ENCODE results near the gene SGO2. TPM values are rescaled to one million over a fixed set of nuclear protein-coding genes. Genes with fewer than 3 reads are reported as not detected.
"Not testable (repeated sequence)": the region's sequence is repeated elsewhere in the genome, so short reads cannot be mapped to it uniquely, and the experiment has no call there.

The SGO2 gene
- total RNA-seq, 1 donor from 2014 or later = 27.2 TPM

GRCh38 chr2:200538139-200538538, 12.1 kb downstream of the SGO2 start:
- DNase-seq = no peak
- Mint-ChIP-seq H3K27ac (no peak overlapping the region), H3K27me3 (no peaks in the 10 kb centered on the region), H3K4me3 (no peak overlapping the region), H3K36me3 (ENCODE audit: low read depth) (peaks cover 42% of the 10 kb centered on the region), H3K9me3 (peaks cover 17% of the 10 kb centered on the region), H3K4me1 (peaks cover under 1% of the 10 kb centered on the region)
- intact Hi-C loops (cut with micrococcal nuclease) = no loop called here

- intact Hi-C loops (cut with micrococcal nuclease) = no loop called here
- no peak overlapping the region for H3K27ac Mint-ChIP-seq
Observed at GRCh38 chr2:200540793-200541192, 14.8 kb downstream of the SGO2 start.

GRCh38 chr2:200566596-200566995, 40.6 kb downstream of the SGO2 start:
- intact Hi-C loops (cut with micrococcal nuclease); H3K9me3 Mint-ChIP-seq; H3K27ac Mint-ChIP-seq; H3K27me3 Mint-ChIP-seq; H3K4me3 Mint-ChIP-seq; DNase-seq; H3K4me1 Mint-ChIP-seq: not testable (repeated sequence)
- peaks cover 37% of the 10 kb centered on the region for H3K36me3 Mint-ChIP-seq (ENCODE audit: low read depth)

More at GRCh38 chr2:200540793-200541192, 14.8 kb downstream of the SGO2 start:
- Mint-ChIP-seq H3K36me3 (ENCODE audit: low read depth) (peaks cover 62% of the 10 kb centered on the region), H3K4me1 (no peaks in the 10 kb centered on the region), H3K9me3 (peaks cover 24% of the 10 kb centered on the region), H3K27me3 (no peaks in the 10 kb centered on the region), H3K4me3 (no peak overlapping the region)
- no peak for DNase-seq

GRCh38 chr2:200567932-200568331, 41.9 kb downstream of the SGO2 start:
- no peaks in the 10 kb centered on the region for H3K27me3 Mint-ChIP-seq
- peaks cover 39% of the 10 kb centered on the region for H3K36me3 Mint-ChIP-seq (ENCODE audit: low read depth)
- H3K4me3 Mint-ChIP-seq = no peak overlapping the region
- H3K9me3 Mint-ChIP-seq = peaks cover 5% of the 10 kb centered on the region
- H3K4me1 Mint-ChIP-seq = peaks cover 6% of the 10 kb centered on the region
- DNase-seq = no peak
- H3K27ac Mint-ChIP-seq = no peak overlapping the region
- intact Hi-C loops (cut with micrococcal nuclease) = no loop called here

- Mint-ChIP-seq H3K9me3 (no peaks in the 10 kb centered on the region), H3K4me3 (no peak overlapping the region), H3K36me3 (ENCODE audit: low read depth) (peaks cover 48% of the 10 kb centered on the region), H3K27ac (no peak overlapping the region), H3K4me1 (peaks cover 16% of the 10 kb centered on the region), H3K27me3 (no peaks in the 10 kb centered on the region)
- intact Hi-C loops (cut with micrococcal nuclease) = loop anchor here (1.0 to 10.0 kb wide), 4 partner anchors 49 to 599 kb away; partner anchors contain the start of genes BZW1 and SGO2
- DNase-seq = no peak
Observed at GRCh38 chr2:200575957-200576356, 50.0 kb downstream of the SGO2 start.

- H3K9me3 Mint-ChIP-seq = no peaks in the 10 kb centered on the region
- H3K36me3 Mint-ChIP-seq (ENCODE audit: low read depth) = peaks cover 42% of the 10 kb centered on the region
- H3K4me1 Mint-ChIP-seq = peaks cover 16% of the 10 kb centered on the region
Observed at GRCh38 chr2:200577027-200577426, 51.0 kb downstream of the SGO2 start.

GRCh38 chr2:200578778-200579177, 52.8 kb downstream of the SGO2 start:
- Mint-ChIP-seq H3K27me3 (no peaks in the 10 kb centered on the region), H3K27ac (peak overlapping the region; percentile 3), H3K36me3 (ENCODE audit: low read depth) (peaks cover 38% of the 10 kb centered on the region), H3K4me3 (no peak overlapping the region), H3K4me1 (peaks cover 16% of the 10 kb centered on the region), H3K9me3 (no peaks in the 10 kb centered on the region)
- intact Hi-C loops (cut with micrococcal nuclease) = loop anchor here (1.0 to 10.0 kb wide), 4 partner anchors 51 to 596 kb away; partner anchors contain the start of genes BZW1 and SGO2
- DNase-seq = no peak

More at GRCh38 chr2:200577027-200577426, 51.0 kb downstream of the SGO2 start:
- Mint-ChIP-seq H3K27me3 (no peaks in the 10 kb centered on the region), H3K4me3 (no peak overlapping the region), H3K27ac (no peak overlapping the region)
- no peak for DNase-seq
- intact Hi-C loops (cut with micrococcal nuclease) = loop anchor here (5.0 to 10.0 kb wide), 3 partner anchors 50 to 598 kb away; partner anchors contain the start of genes BZW1 and SGO2

- peaks cover 11% of the 10 kb centered on the region for H3K27me3 Mint-ChIP-seq
- no peak overlapping the region for H3K27ac Mint-ChIP-seq
- peaks cover 6% of the 10 kb centered on the region for H3K4me1 Mint-ChIP-seq
- H3K4me3 Mint-ChIP-seq = no peak overlapping the region
- no peak for DNase-seq
- peaks cover 22% of the 10 kb centered on the region for H3K36me3 Mint-ChIP-seq (ENCODE audit: low read depth)
- H3K9me3 Mint-ChIP-seq = no peaks in the 10 kb centered on the region
- intact Hi-C loops (cut with micrococcal nuclease) = no loop called here
Observed at GRCh38 chr2:200584639-200585038, 58.6 kb downstream of the SGO2 start.

GRCh38 chr2:200585340-200585729, 59.3 kb downstream of the SGO2 start:
- Mint-ChIP-seq H3K36me3 (ENCODE audit: low read depth) (peaks cover 20% of the 10 kb centered on the region), H3K27ac (no peak overlapping the region), H3K4me1 (peaks cover 6% of the 10 kb centered on the region), H3K9me3 (no peaks in the 10 kb centered on the region), H3K4me3 (peak overlapping the region; percentile 80), H3K27me3 (peaks cover 11% of the 10 kb centered on the region)
- no peak for DNase-seq
- intact Hi-C loops (cut with micrococcal nuclease) = no loop called here

- peak; percentile 68 for DNase-seq
- Mint-ChIP-seq H3K4me3 (peak within 1 kb of the TSS; percentile 80), H3K27me3 (peaks cover 17% of the 10 kb centered on the region), H3K27ac (no peak within 1 kb of the TSS), H3K36me3 (ENCODE audit: low read depth) (peaks cover 18% of the 10 kb centered on the region), H3K9me3 (no peaks in the 10 kb centered on the region), H3K4me1 (peaks cover 6% of the 10 kb centered on the region)
- intact Hi-C loops (cut with micrococcal nuclease) = no loop called here
Observed at GRCh38 chr2:200585730-200586643, 60.0 kb downstream of the SGO2 start, which contains the start of gene AOX1. TSS of gene AOX1 (plus strand) at chr2:200586014. CDS start at chr2:200586109, 95 bp downstream.

- peaks cover 6% of the 10 kb centered on the region for H3K4me1 Mint-ChIP-seq
- no peak overlapping the region for H3K27ac Mint-ChIP-seq
- peaks cover 18% of the 10 kb centered on the region for H3K36me3 Mint-ChIP-seq (ENCODE audit: low read depth)
- peak overlapping the region; percentile 80 for H3K4me3 Mint-ChIP-seq
- no peak for DNase-seq
- H3K9me3 Mint-ChIP-seq = no peaks in the 10 kb centered on the region
- intact Hi-C loops (cut with micrococcal nuclease) = no loop called here
- peaks cover 20% of the 10 kb centered on the region for H3K27me3 Mint-ChIP-seq
Observed at GRCh38 chr2:200586644-200586975, 60.6 kb downstream of the SGO2 start.

GRCh38 chr2:200587007-200587616, 61.1 kb downstream of the SGO2 start:
- H3K36me3 Mint-ChIP-seq (ENCODE audit: low read depth) = peaks cover 16% of the 10 kb centered on the region
- no peak overlapping the region for H3K4me3 Mint-ChIP-seq
- no peak overlapping the region for H3K27ac Mint-ChIP-seq
- peaks cover 6% of the 10 kb centered on the region for H3K4me1 Mint-ChIP-seq
- no peaks in the 10 kb centered on the region for H3K9me3 Mint-ChIP-seq
- DNase-seq = no peak
- peaks cover 22% of the 10 kb centered on the region for H3K27me3 Mint-ChIP-seq
- intact Hi-C loops (cut with micrococcal nuclease) = no loop called here

GRCh38 chr2:200588076-200588678, 62.2 kb downstream of the SGO2 start:
- H3K27ac Mint-ChIP-seq = no peak overlapping the region
- peaks cover 29% of the 10 kb centered on the region for H3K27me3 Mint-ChIP-seq
- intact Hi-C loops (cut with micrococcal nuclease) = no loop called here
- H3K4me1 Mint-ChIP-seq = peaks cover 6% of the 10 kb centered on the region
- no peak for DNase-seq
- H3K9me3 Mint-ChIP-seq = no peaks in the 10 kb centered on the region
- H3K4me3 Mint-ChIP-seq = no peak overlapping the region
- H3K36me3 Mint-ChIP-seq (ENCODE audit: low read depth) = peaks cover 14% of the 10 kb centered on the region

GRCh38 chr2:200590090-200590489, 64.1 kb downstream of the SGO2 start:
- Mint-ChIP-seq H3K27me3 (peaks cover 36% of the 10 kb centered on the region), H3K36me3 (ENCODE audit: low read depth) (no peaks in the 10 kb centered on the region), H3K9me3 (no peaks in the 10 kb centered on the region), H3K27ac (no peak overlapping the region), H3K4me1 (peaks cover 6% of the 10 kb centered on the region), H3K4me3 (no peak overlapping the region)
- intact Hi-C loops (cut with micrococcal nuclease) = no loop called here
- no peak for DNase-seq
